Measurements from ENCODE around the gene LSS. TPM values are rescaled to one million over a fixed set of nuclear protein-coding genes. Genes with fewer than 3 reads are reported as not detected.
A peak's percentile ranks its signal among the peaks of the same experiment; 100 is the strongest.

The LSS gene
- total RNA-seq, 3 donors from 2014 or later (not counting 1 experiment from before 2014, with no cell fraction given) = 59.9 to 82.2 (median 62.7) TPM

- Histone ChIP-seq H3K27me3 (ENCODE audit: control insufficient read depth, insufficient read depth, low read length) (no peaks in the 10 kb centered on the region), H3K9me3 (ENCODE audit: control insufficient read depth, insufficient read depth, low read length) (no peaks in the 10 kb centered on the region), H3K27ac (ENCODE audit: low read length) (no peak overlapping the region), H3K4me3 (ENCODE audit: low read length) (no peak overlapping the region), H3K4me1 (ENCODE audit: control insufficient read depth, insufficient read depth, low read length) (no peaks in the 10 kb centered on the region), H3K36me3 (ENCODE audit: control insufficient read depth, insufficient read depth, low read length) (no peaks in the 10 kb centered on the region)
- Mint-ChIP-seq H3K4me1 (no peaks in the 10 kb centered on the region), H3K27ac (no peak overlapping the region), H3K27me3 (ENCODE audit: low read depth in 2 of 2) (peaks cover 11 to 12% of the 10 kb centered on the region in 2 donors), H3K36me3 (no peaks in the 10 kb centered on the region), H3K9me3 (no peaks in the 10 kb centered on the region), H3K4me3 (peak overlapping the region; percentile 69)
- TF ChIP-seq CTCF (IDR thresholded peaks at IDR 0.05) = no peak
- peak in 1 of 2 donors; percentile 28 for DNase-seq
- intact Hi-C loops (cut with micrococcal nuclease) = no loop called here
- 89% methylated on average over 65 of the region's 72 CpGs for WGBS (ENCODE audit: insufficient coverage)
- peak in 2 of 3 donors; percentile 38 to 47 for ATAC-seq
Observed at GRCh38 chr21:46160907-46161632, 67.5 kb downstream of the LSS start.

- no peak overlapping the region for H3K4me3 Mint-ChIP-seq
- H3K9me3 Mint-ChIP-seq = no peaks in the 10 kb centered on the region
- WGBS (ENCODE audit: insufficient coverage) = 97% methylated on average over 22 of the region's 22 CpGs
- Histone ChIP-seq H3K9me3 (ENCODE audit: control insufficient read depth, insufficient read depth, low read length) (no peaks in the 10 kb centered on the region), H3K27ac (ENCODE audit: low read length) (no peak overlapping the region), H3K4me3 (ENCODE audit: low read length) (no peak overlapping the region), H3K36me3 (ENCODE audit: control insufficient read depth, insufficient read depth, low read length) (no peaks in the 10 kb centered on the region), H3K4me1 (ENCODE audit: control insufficient read depth, insufficient read depth, low read length) (no peaks in the 10 kb centered on the region), H3K27me3 (ENCODE audit: control insufficient read depth, insufficient read depth, low read length) (no peaks in the 10 kb centered on the region)
- no peaks in the 10 kb centered on the region for H3K4me1 Mint-ChIP-seq
- TF ChIP-seq CTCF (IDR thresholded peaks at IDR 0.05) = no peak
- H3K27ac Mint-ChIP-seq = no peak overlapping the region
- H3K27me3 Mint-ChIP-seq (ENCODE audit: low read depth in 2 of 2) = peaks cover 11 to 12% of the 10 kb centered on the region in 2 donors
- intact Hi-C loops (cut with micrococcal nuclease) = no loop called here
- H3K36me3 Mint-ChIP-seq = no peaks in the 10 kb centered on the region
- ATAC-seq (no peak), DNase-seq (peak in 1 of 2 donors; percentile 13)
Observed at GRCh38 chr21:46160657-46160906, 68.0 kb downstream of the LSS start.

- Mint-ChIP-seq H3K27me3 (ENCODE audit: low read depth in 2 of 2) (peaks cover 11 to 12% of the 10 kb centered on the region in 2 donors), H3K4me3 (no peak overlapping the region), H3K9me3 (no peaks in the 10 kb centered on the region), H3K4me1 (no peaks in the 10 kb centered on the region), H3K36me3 (no peaks in the 10 kb centered on the region), H3K27ac (no peak overlapping the region)
- H3K27me3 ChIP-seq (ENCODE audit: control insufficient read depth, insufficient read depth, low read length) = no peaks in the 10 kb centered on the region
- no peaks in the 10 kb centered on the region for H3K9me3 ChIP-seq (ENCODE audit: control insufficient read depth, insufficient read depth, low read length)
- no peak overlapping the region for H3K4me3 ChIP-seq (ENCODE audit: low read length)
- intact Hi-C loops (cut with micrococcal nuclease) = no loop called here
- H3K4me1 ChIP-seq (ENCODE audit: control insufficient read depth, insufficient read depth, low read length) = no peaks in the 10 kb centered on the region
- no peak for DNase-seq
- TF ChIP-seq CTCF (IDR thresholded peaks at IDR 0.05) = no peak
- 95% methylated on average over 31 of the region's 32 CpGs for WGBS (ENCODE audit: insufficient coverage)
- no peak for ATAC-seq
- no peaks in the 10 kb centered on the region for H3K36me3 ChIP-seq (ENCODE audit: control insufficient read depth, insufficient read depth, low read length)
- H3K27ac ChIP-seq (ENCODE audit: low read length) = no peak overlapping the region
Observed at GRCh38 chr21:46159841-46160656, 68.5 kb downstream of the LSS start.

All from natural killer cell (primary cell).